ENCODE results near the gene LRMDA.

The LRMDA gene

DNA sequence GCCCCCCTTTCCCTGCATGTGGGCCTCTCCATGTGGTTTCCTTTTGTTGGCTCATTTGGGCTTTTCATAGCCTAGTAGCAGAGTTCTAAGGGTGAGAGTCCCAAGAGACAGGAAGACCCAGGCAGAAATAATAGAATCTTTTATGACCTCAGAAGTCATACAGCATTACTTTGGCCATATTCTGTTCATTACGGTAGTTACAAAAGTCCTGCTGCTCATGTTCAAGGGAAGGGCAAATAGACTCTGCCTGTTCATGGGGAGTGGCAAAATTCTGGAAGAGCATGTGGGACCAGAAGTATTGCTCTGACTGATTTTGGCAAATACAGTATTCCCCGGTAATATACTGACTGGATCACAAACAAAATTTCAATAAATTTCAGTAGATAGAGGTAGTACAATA lies 910.3 kb downstream of the LRMDA start:
- TF ChIP-seq, protein P1, sequence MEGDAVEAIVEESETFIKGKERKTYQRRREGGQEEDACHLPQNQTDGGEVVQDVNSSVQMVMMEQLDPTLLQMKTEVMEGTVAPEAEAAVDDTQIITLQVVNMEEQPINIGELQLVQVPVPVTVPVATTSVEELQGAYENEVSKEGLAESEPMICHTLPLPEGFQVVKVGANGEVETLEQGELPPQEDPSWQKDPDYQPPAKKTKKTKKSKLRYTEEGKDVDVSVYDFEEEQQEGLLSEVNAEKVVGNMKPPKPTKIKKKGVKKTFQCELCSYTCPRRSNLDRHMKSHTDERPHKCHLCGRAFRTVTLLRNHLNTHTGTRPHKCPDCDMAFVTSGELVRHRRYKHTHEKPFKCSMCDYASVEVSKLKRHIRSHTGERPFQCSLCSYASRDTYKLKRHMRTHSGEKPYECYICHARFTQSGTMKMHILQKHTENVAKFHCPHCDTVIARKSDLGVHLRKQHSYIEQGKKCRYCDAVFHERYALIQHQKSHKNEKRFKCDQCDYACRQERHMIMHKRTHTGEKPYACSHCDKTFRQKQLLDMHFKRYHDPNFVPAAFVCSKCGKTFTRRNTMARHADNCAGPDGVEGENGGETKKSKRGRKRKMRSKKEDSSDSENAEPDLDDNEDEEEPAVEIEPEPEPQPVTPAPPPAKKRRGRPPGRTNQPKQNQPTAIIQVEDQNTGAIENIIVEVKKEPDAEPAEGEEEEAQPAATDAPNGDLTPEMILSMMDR (IDR thresholded peaks at IDR 0.05; ENCODE audit: low read depth, low read length, missing control alignments), result no peak
- DNase-seq (ENCODE audit: low read depth), result no peak
- H3K4me3 ChIP-seq (ENCODE audit: low read depth, low read length), result no peak overlapping the region
- in situ Hi-C loops (cut with HindIII; ENCODE audit: low sequenced_read_pairs), result no loop called here

DNA sequence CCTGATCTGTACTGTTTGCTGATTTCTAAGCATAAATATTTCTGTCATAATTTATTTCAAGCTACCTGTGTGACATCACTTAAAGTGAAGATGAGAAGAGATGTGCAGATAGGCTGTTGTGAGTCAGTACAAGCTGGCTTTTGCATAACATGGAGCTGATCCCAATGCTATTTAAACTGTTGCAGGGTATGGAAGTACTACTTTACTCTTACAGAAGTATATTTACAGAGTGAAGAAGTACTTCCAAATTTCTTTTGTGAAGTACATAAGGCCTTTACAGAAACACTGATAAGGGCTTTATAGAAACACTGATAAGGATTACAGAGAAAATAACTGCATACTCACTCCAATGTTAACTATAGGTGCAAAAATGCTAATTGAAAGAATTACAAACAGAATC lies 911.6 kb downstream of the LRMDA start:
- TF ChIP-seq, protein P1 (IDR thresholded peaks at IDR 0.05; ENCODE audit: low read depth, low read length, missing control alignments), result no peak
- H3K4me3 ChIP-seq (ENCODE audit: low read depth, low read length), result no peak overlapping the region
- DNase-seq (ENCODE audit: low read depth), result no peak
- in situ Hi-C loops (cut with HindIII; ENCODE audit: low sequenced_read_pairs), result no loop called here

DNA sequence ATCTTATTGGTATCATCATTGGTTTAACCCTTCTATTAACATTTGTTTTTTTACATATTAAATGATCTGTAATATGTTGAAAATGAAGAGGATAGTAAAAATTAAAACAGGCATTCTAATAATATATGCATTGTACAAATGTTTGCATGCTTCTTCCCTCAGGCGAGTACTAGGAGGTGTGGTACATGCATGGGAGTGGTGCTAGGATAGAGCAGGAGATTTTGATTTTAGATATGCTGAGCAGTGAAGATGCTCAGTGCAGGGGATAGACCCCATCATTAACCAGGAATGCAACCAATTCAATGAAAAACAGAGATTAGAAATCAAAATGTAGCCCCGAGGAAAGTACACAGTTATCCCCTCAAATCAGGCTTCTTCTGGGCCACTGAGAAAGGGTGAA lies 916.4 kb downstream of the LRMDA start:
- TF ChIP-seq, protein P1 (IDR thresholded peaks at IDR 0.05; ENCODE audit: low read depth, low read length, missing control alignments), result no peak
- DNase-seq (ENCODE audit: low read depth), result no peak
- in situ Hi-C loops (cut with HindIII; ENCODE audit: low sequenced_read_pairs), result no loop called here
- no peak overlapping the region for H3K4me3 ChIP-seq (ENCODE audit: low read depth, low read length)

DNA sequence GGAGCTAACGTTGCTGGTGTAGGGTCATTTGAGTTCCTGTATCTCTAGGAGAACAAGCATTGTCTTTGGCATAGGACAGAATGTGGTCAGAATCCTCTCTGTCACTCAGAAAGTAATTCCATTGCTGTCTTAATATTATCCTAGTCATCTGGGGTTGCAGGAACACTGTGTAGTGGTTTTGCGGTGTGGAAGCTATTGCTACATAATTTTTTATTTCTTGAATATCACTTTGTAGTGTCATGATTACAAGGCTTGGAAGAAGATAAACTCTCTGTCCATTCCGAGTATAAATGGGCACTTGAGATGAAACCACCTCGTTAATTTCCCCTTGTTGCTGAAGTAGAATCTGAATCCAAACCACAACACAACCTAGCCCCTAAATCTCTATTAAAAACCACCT lies 919.2 kb downstream of the LRMDA start:
- H3K4me3 ChIP-seq (ENCODE audit: low read depth, low read length), result no peak overlapping the region
- DNase-seq (ENCODE audit: low read depth), result no peak
- TF ChIP-seq, protein P1 (IDR thresholded peaks at IDR 0.05; ENCODE audit: low read depth, low read length, missing control alignments), result no peak
- in situ Hi-C loops (cut with HindIII; ENCODE audit: low sequenced_read_pairs), result no loop called here

DNA sequence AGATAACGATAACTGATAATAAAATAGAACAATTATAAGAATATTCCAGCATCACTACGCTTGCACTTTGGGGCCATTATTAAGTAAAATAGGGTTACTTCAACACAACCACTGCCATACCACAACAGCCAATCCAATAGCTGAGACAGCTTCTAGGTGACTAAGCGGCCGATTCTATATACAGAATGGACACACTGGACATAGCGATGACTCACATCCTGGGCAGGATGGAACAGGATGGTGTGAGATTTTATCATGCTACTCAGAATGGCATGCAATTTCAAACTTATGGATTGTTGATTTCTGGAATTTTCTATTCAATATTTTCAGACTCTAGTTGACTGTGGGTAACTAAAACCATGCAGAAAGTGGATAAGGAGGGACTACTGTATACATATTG lies 920.9 kb downstream of the LRMDA start:
- no peak overlapping the region for H3K4me3 ChIP-seq (ENCODE audit: low read depth, low read length)
- in situ Hi-C loops (cut with HindIII; ENCODE audit: low sequenced_read_pairs), result no loop called here
- peak; percentile 39 for DNase-seq (ENCODE audit: low read depth)
- TF ChIP-seq, protein P1 (IDR thresholded peaks at IDR 0.05; ENCODE audit: low read depth, low read length, missing control alignments), result no peak

DNA sequence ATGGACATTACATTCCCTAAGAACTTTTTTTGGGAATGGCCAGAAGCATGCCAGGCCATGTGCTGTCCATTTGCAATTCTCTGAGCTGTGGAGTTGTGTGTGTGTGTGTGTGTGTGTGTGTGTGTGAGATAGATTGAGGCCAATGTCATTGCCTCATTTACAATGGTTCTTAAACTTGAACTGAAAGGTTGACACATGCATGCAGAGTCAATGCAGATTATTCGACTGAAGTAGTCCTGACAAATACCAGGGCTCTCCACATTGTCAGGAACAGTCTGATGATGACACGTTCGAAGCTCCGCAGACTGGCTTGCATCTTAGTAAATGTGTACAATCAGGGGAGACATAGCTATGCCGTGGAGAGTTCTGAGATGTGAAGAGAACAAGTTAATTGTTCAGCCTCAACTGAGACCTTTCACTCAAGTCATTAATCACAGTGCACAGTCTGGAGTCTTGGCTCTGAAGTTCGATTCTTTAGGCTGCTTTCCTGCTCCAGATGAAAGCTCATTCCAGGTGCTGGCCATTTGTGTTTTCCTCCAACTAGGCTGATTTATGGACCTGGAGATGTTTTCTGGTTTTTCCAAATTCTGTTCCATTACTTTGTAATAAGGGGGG lies 921.9 kb downstream of the LRMDA start:
- in situ Hi-C loops (cut with HindIII; ENCODE audit: low sequenced_read_pairs), result no loop called here
- TF ChIP-seq, protein P1 (IDR thresholded peaks at IDR 0.05; ENCODE audit: low read depth, low read length, missing control alignments), result no peak

More for the DNA sequence above, 921.9 kb downstream of the LRMDA start:
- H3K4me3 ChIP-seq (ENCODE audit: low read depth, low read length), result no peak overlapping the region
- no peak for DNase-seq (ENCODE audit: low read depth)

All from astrocyte of the cerebellum (primary cell).